Nucleus accumbens (tissue), 56 donors: ENCODE measurements around the gene FAHD2A.
"Not testable (repeated sequence)": the region's sequence is repeated elsewhere in the genome, so short reads cannot be mapped to it uniquely, and the experiment has no call there.

Source experiments
- DNase-seq, 56 donors: peaks; one replicate each; lab custom pipeline; 2025; lab: John Stamatoyannopoulos, UW

Gene FAHD2A

DNA sequence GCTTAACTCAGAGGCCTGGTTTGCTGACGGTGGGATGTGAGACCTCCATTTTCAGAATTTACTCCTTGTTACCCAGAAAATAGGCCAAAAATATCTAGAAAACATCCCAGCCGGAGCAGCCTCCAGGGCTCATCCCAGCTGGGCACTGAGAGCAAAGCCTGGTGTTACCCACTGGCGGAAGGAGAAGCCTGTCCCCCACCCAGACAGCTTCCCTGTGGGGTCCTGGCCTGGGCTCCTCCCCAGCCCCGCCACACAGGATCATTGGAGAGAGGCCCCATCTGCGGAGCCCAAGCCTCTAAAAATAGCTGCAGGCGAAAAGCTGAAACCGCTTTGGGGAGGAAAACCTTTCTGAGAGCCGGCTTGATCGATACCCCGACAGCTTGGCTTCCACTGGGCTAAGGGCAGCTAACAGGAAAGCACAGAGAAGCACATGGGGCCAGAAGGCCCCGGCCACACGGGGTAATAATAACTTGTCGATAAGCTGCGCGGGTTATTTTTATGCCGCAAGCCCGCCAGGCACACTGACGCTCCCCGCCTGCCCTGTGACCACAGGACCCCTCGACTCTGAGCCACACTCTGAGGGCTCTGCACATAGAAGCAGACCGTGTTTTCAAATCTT lies 26.9 kb upstream of the FAHD2A start:
- no peak for DNase-seq

DNA sequence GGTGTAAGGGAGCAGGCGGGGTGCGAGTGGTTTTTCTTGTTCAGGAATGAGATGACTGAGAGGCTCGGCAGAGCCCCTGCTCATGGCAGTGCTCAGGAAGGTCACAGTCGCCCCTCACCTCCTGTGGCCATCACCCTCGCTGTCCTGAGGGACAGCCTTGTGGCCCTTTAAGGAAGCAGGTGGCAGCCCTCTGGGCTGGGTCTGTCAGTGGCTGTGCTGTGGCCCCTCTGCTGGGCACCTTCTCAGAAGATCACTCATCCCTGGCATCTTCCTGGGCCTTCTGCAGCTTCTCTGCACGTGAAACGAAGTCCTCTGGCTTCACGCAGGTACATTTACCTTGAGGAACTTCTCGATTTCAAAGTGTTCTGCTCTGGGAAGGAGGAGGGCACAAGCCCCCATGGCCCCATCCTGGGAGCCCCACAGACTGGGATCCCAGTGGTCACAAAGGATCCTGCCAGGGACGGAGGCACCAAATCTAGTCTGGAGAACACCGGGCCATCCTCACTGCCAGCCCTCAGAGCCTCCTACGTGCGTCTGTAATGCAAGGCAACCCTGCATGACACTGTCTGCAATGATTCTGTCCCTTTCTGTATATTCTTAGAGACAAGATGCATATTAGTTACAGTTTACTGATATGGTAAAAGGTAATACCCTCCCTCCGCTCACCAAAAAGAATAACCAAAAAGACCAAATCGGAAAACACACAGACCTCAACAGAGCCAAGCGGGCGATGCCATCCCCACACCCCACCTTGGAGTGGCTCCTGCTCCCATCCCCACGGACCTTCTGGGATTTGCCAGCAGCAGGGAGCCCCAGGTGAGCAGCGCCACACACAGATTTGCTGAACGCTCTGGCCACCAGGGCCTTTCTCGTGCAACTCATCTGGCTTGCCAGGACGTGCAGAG lies 25.9 kb upstream of the FAHD2A start:
- DNase-seq: no peak

DNA sequence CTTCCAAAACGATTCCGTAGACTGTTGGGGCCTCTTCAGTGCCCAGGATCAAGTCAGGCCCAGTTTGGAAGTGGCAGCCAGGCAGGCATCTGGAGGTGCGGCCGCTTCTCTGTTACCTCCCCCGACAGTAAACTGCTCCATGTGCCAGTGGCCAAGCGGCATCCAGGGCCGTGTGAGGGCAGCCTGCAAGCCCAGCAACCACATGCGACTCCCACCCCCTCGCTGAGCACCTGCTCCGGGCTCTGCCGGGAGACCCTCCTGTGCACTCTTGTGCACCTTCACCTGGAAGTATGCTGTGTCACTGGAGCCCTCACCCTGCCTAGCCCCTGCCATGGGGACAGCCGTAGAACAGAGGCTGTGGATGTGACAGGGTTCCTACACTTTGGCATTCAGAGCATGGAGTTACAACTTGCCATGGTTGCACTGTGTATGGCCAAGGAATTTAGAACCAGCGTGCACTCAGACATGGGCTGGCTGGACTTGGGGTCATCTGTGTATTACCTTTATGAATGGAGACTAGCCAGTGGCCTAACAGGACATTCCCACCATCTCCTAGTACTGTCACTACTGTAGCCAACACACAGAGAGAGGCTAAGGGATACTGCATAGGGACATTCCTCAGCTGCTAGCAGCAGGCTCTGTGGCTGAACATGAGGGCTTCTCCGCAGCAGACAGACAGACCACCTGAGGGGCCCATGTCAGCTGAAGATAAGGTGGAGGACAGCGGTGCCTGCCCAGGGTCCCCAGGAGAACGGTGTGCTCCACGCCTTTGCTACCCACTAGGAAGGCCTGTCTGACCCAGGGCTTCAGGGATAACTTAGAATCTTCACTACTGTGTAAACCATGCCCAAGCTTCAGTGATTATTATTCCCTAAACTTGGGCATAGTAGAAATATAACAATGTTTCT lies 25.0 kb upstream of the FAHD2A start:
- no peak for DNase-seq

DNA sequence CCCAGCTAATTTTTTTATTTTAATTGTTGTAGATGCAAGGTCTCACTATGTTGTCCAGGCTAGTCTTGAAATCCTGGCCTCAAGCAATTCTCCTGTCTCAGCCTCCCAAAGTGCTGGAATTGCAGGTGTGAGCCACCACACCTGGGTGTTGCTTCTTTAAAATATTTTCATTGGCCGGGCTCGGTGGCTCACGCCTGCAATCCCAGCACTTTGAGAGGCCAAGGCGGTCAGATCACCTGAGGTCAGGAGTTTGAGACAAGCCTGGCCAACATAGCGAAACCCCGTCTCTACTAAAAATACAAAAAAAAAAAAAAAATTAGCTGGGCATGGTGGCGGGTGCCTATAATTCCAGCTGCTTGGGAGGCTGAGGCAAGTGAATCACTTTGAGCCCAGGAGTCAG lies 24.2 kb upstream of the FAHD2A start:
- not testable (repeated sequence) for DNase-seq

DNA sequence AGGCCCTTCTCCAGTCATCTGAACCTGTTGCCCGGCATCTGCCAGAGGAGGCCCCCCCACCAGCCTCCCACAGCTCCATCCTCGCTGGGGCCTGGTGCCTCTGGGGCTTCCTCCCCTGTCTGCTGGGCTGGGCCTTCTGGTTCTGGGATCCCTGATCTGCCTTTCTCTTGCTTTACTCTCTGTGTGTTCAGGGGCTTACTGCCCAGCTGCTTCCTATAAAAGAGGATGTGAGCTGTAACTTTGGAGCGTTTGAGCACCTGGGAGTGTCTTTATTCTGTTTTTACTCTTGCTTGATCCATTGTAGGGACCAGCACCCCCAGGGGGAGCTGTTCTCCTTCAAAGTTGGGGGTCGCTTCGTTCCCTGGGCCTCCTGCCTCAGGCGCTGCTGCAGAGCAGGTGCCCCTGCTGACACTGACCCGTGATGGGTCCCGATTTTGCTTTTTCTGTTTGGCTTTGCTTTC lies 23.1 kb upstream of the FAHD2A start:
- DNase-seq: no peak

DNA sequence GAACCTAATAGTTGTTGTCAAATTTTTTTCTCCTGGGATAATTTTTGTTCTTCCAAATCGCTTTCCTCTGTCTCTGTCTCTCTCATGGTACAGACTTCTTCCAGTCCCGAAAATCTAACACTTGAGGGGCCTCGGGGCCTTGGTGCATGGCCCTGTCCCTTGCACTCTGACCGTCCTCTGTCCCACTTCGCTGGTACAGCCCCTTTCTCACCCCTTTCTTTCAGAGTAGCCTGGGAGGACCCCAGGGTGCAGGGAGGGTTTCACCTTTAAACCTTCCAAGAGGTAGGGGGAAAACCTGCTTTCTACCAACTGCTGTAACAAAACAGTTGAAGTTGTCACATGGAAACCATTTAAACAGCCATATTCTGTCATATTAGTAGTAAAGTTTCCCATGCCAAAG lies 22.2 kb upstream of the FAHD2A start:
- DNase-seq: no peak

DNA sequence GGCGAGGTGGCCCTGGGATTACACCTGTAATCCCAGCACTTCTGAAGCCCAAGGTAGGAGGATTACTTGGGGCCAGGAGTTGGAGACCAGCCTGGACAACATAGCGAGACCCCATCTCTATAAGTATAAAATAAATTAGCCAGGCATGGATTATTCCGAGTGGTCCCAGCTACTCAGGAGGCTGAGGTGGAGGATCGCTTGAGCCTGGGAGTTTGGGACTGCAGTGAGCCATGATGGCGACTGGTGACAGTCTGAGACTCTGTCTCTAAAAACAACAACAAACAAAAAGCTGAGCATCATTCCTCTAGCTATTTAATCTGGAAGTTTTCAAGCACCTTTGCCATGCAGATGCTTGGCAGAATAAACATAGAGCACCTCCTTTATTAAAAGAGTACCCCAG lies 21.8 kb upstream of the FAHD2A start:
- DNase-seq: no peak

- DNase-seq: no peak
These were observed 21.0 kb upstream of the FAHD2A start for GRCh38 chr2:95381212-95382191.

DNA sequence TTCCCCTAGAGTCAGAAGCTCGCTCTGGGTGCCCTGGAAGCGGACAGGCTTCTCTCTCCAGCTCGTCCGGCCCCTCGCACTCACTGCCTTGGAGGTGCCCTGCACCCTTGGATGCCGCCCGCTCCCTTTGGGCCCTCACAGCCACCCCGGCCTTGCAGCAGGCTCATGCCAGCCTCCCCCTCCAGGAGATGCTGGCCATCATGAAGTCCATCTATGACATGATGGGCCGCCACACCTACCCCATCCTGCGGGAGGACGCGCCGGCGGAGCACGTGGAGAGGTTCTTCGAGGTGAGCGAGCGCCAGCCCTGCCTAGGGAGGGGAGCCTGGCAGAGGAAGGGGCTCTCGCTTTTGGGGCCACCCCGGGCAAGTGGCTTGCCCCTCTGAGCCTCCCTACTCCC lies 20.3 kb upstream of the FAHD2A start:
- DNase-seq: no peak

DNA sequence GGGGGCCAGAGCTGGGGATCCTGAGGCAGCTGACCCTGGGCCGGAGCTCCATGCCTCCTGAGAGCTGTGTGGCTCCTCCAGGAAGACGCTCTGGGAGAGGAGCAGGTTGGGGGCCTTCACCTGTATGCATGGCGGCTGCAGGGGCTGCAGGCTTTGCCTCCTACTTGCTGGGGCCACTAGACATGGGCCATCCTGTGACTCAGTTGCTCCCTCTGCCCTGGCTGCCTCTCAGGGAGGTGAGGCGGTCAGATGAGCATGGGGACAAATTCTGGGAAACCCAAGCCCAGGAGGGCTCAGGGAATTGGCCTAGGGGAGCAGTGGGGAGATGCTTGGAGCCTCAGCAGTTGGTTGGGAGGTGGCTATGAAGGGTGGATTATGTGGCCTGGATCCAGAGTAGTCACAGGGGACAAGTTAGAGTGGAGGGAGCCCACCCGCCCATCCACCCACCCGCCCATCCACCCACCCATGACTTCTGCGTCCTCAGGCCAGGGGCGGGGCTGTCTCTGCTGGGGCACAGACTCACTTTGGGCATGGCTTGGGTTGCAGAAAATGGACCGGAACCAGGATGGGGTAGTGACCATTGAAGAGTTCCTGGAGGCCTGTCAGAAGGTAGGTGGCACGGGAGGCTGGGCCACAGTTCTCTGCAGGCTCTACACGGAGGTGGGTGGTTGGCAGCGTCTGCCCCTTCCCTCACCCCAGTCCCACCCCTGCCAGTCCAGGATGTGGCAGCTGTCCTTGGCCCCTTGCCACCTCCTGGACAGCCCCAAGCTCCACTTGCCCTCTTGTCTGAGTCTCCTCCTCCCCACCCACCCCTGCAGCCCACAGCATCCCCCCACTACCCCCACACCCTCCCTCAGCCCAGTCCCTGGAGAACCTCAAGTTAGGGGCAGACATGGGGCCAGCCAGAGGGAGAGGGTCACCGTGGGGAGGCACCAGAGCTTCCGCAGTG lies 19.5 kb upstream of the FAHD2A start:
- no peak for DNase-seq

- DNase-seq: no peak
These were observed 18.9 kb upstream of the FAHD2A start for GRCh38 chr2:95383635-95384027.

GRCh38 chr2:95384854-95385569 lies 17.5 kb upstream of the FAHD2A start:
- no peak for DNase-seq

DNA sequence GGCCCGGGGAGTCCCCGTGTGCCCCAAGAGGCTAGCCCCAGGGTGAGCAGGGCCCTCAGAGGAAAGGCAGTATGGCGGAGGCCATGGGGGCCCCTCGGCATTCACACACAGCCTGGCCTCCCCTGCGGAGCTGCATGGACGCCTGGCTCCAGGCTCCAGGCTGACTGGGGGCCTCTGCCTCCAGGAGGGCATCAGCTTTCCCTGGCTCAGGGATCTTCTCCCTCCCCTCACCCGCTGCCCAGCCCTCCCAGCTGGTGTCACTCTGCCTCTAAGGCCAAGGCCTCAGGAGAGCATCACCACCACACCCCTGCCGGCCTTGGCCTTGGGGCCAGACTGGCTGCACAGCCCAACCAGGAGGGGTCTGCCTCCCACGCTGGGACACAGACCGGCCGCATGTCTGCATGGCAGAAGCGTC lies 16.9 kb upstream of the FAHD2A start:
- DNase-seq: no peak

DNA sequence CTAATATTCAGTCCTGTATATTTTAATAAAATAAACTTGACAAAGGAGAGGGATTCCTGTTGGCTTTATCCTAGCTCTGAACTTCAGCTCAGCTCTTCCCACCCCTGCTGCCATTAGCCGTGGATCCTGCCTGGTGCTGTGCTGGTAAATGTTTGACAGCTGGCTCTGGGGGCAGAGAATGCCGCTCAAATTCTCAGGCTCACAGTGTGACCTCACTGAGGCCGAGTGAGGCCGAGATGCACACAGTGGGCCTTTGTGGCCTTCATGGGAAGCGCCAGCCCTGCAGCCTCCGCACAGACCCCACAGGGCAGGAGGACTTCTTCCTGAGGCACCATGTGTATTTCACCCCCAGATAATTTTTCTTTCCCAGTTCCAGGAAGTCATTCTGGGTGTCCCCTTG lies 16.5 kb upstream of the FAHD2A start:
- DNase-seq: no peak

- no peak for DNase-seq
These were observed 15.2 kb upstream of the FAHD2A start for GRCh38 chr2:95387358-95387757.

DNA sequence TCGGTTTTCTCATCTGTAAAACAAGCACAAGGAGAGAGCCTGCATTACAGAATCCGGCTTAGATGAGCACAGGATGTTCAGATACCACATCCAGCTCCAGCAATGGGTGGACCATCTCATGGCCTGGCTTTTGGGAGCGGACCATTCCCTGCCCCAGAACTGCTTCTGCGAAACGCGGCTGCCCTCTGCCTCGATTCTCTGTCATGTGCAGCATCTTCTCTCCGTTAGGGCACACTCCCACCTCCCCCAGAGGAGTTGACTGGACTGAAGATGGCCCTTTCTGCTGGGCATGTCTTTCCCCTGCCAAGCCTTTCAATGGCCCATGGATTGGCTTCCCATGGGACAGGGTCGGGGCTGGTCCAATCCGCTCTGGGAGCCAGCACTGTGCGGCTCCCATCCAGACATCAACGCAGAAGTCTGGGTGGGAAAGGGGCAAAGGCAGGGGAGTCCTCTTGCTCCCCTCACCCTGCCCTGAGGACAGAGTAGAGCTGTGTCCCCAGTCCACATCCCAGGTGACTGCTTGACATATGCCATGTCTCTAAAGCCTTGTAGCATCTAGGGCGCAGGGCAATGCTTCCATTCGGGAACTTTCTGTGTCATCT lies 14.3 kb upstream of the FAHD2A start:
- no peak for DNase-seq

DNA sequence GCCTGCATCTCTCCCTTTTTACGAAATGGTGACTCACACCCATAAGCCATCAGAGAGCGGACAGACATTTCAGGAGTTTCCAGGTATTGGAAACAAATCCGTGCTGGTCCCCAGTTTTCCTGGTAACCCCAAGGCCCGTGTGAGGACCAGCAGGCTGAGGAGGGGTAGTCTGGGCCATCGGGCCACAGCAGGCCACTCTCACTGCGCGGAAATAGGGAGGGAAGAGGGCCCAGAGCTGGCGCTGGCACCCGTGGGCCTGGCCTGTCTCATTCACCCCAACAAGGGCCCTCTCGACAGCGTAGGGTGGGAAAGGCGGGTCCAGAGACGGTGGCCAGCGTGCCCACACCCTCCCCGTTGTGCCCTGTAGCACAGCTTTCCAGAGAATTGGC lies 13.7 kb upstream of the FAHD2A start:
- DNase-seq: peak in 1 of 56 donors; percentile 17
